ENCODE measurements around the gene LDAH.

The LDAH gene

DNA sequence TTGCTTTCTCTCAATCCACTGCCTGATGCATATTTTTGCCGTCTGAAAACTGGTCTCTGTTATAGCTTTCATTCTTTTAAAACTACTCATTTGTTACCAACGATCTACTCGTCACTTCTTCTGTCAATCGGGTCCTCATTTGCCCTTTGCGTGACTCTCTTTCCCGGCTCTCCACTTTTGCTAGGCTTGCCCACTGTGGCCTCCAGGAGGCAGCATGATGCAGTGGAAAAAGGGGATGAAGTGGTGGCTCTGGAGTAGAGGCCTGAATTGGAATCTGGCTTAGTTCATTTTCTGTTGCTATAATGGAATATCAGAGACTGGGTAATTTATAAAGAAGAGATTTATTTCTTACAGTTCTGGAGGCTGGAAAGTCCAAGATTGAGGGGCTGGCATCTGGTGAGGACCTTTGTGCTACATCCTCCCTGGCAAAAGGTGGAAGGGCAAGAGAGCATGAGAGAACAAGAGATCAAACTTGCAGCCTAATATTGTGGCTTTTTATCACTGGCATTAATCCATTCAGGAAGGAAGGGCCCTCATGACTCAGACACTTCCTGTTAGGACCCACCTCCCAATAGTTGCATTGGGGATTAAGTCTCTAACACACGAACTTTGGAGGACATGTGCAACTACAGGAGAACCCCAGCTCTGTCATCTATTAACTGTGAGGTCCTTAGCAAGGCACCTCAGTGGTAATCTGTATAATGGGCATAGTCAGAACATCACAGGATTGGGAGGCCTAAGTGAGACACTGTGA lies 140.6 kb downstream of the LDAH start:
- peak; percentile 42 for DNase-seq (ENCODE audit: low spot score)

DNA sequence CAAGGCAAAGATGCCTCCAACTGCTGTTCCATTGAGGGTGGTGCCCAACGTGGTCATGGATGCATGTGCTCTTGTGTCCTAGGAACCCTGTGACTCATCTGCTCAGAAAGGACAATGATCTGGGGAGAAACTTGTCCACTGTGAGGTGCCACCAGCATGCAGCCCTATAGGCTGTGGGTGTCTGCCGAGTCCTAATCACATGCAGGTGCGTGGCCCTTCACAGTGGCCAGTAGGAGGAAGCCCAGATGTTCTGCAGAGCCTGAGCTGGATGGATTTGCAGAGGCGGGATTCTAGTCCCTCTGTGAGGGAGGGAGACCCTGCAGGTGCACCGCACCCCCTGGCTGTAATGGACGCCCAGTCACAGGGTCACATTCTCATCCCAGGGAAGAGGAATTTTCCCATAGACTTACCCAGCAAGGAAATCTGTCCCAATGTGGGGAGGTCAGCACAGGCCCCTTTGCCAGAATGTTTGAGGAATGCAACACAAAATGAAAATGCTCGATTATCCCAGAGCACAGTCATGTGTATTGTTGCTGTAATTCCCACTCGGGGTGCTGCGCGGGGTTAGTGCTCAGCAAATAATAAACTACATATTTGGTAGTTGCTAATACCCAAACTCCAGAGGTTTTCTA lies 142.0 kb downstream of the LDAH start:
- no peak for DNase-seq (ENCODE audit: low spot score)

DNA sequence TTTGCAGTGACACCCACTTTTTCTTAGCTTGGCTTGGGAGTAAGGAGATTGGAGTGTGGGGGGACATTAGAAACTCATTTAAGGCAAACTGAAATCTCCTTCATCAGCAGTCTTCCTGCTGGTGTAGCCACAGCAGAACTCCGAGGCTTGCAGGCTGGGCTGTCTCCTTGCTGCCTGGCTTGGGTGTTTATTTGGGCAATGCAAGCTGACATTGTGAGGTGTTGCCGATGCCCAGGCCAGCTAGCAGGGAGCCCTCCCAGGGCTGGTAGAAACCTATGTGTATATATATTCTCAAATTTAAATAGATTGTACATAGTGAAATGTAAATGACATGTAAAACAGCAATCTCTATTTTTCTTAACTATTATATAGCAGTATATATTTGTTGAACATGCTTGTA lies 144.1 kb downstream of the LDAH start:
- no peak for DNase-seq (ENCODE audit: low spot score)

DNA sequence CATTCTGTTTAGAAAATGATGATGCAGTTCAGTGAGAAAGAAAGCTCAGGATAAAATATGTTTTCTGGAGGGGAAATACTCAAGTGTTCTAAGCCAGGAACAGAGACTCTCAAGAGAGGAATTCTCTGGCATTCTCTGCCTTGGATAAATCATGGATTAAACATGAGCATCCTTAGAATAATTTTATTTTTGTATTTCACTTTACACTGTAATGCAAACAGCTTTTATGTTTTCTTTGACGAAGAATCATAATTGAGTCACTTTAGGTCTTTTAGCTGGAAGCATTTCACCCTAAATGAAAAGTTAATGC lies 144.9 kb downstream of the LDAH start:
- DNase-seq (ENCODE audit: low spot score): no peak

DNA sequence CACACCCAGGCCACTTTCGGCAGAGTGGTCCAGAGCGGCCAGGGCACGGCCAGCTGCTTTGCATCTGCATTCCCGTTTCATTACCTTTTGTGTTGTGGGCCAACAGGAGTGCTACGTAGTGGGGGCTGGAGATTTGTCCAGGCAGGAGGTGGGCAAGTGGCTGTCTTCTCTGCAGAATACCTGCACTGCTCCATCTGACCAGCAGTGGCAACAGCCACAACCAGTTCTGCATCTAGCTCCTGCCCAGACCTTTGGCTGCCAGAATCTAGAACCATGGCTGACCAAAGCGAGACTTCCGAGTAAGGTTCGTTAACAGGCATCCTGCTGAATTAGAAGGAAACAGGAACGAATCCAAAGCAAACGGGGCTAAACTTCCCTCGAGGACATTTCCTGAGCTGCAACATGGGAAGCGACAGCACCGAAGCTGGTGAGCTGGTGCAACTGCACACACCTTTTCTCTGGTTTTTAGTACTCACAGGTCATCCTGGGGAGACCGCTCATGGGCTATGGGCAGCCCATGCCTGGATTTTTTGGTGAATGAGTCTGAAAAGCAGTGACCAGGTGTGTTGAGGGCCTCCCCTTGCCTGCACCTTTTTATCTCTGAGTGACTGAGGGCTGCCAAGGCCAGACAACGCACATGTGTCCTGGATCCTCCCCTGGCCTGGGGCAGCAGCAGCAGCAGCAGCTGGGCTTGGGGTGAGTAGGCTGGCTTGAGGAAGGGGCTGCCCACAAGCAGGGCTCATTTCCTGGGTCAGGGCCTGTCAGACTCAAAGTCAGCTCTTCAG lies 145.4 kb downstream of the LDAH start:
- DNase-seq (ENCODE audit: low spot score): peak; percentile 33

DNA sequence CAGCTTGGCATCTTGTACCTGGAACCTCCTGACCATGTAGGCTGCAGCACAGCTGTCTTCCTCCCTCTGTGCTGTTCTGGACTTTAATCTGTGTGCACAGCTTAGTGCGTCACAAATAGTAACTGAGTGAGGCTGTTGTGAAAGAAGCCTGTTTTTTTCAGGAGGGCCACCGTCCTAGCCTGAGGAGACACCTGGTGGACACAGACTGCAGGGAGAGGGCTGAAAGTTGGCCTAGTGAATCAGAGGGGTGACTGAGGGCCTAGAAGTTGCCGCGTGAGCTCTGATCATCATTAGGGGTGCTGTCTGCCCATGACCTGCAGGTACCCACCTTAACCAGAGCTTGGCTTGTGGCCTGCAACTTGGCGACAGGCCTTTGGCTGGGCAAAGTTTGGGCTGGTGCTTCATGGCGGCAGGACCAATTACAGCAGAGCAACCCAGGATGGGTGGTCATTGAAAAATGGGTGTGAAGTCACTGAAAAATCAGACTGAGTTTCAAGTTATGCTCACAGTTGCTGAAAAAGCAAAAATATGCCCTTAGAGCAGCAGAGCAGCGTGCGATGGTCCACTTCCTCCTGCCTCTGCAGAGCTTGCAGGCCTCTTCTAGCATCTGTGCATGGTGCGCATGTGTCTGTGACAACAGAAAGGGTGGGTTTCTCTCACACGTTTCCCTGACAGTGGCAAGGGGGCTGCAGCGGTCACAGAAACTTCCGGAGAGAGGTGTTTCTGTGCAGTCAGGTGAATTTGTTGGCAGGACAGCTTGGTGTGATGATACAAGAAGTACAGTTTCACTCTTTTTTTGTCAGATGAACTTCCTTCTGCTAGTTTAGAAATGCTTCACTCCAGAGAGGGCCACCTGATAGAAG lies 146.3 kb downstream of the LDAH start:
- no peak for DNase-seq (ENCODE audit: low spot score)

DNA sequence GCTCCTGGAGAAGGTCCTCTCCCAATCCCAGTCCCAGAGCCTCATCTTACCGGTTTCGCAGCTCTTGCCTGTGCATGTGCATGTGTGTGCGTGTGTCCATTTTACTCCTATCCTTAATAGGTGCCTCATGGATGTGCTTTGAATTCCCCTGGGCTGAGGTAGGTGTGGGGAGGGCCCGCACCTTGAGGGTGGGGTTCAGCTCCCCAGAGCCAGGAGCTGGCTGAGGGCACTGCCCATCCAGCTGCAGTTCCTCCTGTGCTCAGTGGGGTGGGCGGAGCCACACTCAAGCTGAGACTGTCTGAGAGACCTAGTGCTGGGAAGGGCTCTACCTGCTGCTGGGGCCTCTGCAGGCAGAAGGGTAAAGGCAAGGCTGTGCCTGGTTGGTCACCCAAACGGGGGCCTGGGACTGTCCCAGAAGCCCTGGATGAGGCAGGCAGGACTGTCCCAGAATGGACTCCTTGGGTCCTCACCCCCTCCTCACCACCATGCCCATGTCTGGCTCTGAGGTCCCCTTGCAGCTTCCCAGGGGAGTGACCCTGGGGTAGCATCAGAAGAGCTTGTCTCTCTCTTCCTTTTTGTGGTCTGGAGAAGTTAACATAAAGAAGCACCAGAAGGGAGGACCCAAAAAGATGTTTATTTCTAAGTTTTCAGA lies 147.1 kb downstream of the LDAH start:
- DNase-seq (ENCODE audit: low spot score): peak; percentile 65

DNA sequence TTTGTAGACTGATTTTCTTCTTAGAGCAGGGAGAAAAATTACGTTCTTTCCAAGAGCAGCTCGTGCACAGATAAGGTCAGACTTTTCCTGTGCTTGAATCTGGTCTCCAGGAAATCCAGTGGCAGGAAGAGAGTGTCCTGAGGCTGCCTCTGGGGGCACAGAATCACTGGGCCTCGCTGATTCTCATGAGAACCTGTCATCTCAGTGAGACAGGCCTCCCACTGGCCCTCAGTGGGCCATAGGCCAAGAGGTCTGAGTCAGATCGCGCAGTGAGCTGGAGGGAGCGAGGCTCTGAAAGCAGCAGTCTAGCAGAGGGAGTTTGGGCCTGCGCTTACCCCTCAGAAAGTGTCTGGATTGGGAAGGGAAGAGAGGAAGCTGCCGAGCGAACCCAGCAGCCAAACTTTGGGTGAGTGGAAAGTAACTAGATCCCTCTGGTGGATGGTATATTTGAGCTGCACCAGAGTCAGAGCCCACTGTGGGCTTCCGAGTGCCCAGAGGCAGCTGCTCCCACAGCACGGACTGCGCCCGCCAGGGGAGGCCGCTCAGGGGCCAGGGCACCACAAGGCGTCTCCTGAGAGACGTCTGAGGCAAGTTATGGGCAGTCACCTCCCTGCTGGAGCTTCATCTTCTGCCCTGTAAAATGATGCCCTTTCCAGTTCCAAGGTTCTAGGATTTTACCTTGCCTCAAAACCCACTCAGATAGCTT lies 147.8 kb downstream of the LDAH start:
- no peak for DNase-seq (ENCODE audit: low spot score)

DNA sequence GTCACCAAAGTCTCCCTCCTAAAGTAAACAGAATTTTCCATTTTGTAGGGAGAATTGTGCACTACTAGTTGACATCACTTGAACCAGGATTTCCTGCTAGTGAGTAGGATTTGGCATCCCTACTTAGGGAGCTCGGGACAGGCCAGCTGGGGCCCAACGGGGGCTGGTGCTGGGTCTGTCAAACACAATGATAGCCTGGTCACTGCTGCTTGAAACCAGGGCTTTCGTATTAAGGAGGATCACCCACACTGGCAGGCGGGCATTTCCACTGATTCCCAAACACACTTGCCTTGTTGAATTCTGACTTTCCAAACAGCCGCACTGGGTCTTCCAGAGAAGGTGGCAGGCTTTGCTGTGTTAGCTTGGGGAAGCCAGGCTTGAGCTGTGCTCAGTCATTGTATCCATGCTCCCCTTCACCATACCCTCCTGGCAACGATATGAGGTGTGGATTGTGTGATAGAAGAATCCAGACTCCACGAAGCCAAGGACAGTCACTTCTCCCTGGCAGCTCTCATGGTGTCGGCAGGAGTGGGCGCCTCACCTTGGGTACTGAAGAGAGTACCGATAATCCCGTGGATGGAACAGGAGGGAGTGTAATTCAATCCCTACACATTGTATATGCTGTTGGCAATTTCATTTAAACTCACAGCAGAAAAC lies 148.5 kb downstream of the LDAH start:
- no peak for DNase-seq (ENCODE audit: low spot score)

DNA sequence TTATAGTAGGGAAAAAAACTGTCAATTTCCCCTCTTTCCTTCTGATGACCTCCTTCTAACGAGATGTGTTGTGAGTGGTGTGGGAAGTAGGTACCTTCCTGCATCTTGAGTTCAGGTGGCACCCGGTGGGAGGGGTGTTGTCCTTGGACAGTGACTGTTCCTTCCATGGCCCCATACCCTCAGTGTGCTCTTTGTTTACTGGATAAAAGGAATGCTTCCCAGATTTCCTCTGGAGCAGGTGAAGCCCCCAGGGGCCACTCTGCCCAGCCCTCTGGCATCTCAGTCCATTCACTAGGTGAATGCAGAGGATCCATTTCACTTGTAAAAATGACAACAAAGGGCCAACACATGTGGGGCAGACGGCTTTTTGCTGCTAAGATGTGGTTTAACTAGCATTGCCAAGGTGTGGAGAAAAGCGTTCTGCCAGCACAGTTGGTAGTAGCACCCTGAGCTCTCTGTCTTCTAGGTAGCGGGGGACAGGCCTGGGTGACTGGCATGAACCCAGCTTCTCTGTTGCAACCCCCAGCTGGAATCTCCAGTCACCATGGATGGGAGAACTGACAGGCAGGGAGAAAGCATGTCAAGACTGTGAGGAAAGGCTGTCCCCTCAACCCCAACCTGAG lies 149.1 kb downstream of the LDAH start:
- no peak for DNase-seq (ENCODE audit: low spot score)

DNA sequence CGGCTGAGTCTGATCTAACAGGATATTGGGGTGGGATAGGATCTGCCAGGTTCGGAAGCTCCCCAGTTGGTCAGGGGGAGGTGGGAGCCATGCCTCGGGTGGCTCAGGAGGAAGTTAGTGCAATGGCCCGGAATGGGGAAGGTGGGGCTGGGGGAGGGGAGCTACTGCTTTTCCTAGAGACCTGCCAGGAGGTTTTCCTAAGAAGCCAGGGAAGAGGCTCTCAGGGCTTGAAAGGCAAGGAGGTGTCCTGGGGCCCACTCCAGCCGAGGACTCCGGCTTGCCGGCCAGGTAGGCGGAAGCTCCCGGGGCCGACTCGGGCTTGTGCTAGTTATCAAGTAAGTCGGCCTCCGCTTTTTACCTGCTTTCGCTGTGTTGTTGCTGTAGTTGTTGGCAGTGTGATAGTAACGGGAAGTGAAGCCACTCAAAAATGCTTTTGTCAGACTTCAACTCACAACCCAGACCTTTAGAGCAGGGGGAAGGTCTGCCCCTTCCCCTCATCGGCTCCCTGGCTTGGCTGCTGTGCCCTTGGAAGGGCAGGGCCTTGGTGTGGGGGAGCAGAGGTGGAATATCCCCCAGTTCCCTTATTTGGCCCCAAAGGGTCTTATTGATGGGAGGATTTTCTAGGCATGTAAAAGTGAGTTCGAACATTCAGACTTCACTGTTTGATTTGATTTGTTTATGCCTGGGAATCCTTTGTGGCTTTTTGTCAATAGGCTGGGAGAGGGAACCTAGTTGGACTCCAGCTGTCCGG lies 150.5 kb downstream of the LDAH start:
- DNase-seq (ENCODE audit: low spot score): peak; percentile 66

DNA sequence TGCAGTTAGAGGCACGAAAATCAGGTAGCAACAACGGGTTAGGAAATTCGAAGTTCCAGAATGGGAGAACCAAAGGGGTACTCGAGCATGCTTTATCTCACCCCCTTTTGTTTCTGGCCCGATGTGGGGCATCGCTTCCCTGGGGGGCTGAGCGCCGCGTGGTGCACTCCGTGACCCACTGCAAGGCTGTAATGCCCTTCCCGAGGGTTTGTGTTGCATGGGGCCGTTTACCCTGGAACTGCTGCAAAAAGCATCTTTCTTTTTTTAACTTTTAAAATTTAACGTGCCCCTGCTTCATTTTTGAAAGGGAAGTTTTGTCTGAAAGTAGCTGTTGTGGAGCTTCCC lies 151.2 kb downstream of the LDAH start:
- DNase-seq (ENCODE audit: low spot score): no peak

DNA sequence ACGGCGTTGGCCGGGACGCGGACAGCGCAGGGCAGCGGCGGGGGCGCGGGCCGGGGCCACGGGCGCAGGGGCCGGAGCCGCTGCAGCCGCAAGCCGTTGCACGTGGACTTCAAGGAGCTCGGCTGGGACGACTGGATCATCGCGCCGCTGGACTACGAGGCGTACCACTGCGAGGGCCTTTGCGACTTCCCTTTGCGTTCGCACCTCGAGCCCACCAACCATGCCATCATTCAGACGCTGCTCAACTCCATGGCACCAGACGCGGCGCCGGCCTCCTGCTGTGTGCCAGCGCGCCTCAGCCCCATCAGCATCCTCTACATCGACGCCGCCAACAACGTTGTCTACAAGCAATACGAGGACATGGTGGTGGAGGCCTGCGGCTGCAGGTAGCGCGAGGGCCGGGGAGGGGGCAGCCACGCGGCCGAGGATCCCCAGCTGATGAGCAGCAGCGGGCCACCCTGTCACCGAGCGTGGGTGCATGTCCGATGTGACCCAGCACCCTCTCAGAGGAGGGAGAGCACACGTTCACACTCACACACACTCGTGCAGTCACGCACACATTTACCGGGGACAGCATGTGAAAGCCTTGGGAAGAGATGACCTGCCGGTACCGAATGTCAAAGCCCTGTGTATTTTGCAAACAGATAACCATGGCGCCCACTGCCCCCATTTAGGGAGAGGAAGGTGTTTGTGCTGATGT lies 151.7 kb downstream of the LDAH start:
- no peak for DNase-seq (ENCODE audit: low spot score)

DNA sequence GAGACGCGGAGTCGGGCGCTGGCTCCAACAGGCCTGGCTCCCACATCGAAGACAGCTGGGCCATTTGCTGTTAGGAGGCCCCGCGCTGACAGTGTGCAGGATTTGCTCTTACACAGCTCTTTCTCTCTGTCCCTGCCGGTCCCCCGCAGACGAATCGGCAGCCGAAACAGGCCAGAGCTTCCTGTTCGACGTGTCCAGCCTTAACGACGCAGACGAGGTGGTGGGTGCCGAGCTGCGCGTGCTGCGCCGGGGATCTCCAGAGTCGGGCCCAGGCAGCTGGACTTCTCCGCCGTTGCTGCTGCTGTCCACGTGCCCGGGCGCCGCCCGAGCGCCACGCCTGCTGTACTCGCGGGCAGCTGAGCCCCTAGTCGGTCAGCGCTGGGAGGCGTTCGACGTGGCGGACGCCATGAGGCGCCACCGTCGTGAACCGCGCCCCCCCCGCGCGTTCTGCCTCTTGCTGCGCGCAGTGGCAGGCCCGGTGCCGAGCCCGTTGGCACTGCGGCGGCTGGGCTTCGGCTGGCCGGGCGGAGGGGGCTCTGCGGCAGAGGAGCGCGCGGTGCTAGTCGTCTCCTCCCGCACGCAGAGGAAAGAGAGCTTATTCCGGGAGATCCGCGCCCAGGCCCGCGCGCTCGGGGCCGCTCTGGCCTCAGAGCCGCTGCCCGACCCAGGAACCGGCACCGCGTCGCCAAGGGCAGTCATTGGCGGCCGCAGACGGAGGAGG lies 152.4 kb downstream of the LDAH start:
- no peak for DNase-seq (ENCODE audit: low spot score)

DNA sequence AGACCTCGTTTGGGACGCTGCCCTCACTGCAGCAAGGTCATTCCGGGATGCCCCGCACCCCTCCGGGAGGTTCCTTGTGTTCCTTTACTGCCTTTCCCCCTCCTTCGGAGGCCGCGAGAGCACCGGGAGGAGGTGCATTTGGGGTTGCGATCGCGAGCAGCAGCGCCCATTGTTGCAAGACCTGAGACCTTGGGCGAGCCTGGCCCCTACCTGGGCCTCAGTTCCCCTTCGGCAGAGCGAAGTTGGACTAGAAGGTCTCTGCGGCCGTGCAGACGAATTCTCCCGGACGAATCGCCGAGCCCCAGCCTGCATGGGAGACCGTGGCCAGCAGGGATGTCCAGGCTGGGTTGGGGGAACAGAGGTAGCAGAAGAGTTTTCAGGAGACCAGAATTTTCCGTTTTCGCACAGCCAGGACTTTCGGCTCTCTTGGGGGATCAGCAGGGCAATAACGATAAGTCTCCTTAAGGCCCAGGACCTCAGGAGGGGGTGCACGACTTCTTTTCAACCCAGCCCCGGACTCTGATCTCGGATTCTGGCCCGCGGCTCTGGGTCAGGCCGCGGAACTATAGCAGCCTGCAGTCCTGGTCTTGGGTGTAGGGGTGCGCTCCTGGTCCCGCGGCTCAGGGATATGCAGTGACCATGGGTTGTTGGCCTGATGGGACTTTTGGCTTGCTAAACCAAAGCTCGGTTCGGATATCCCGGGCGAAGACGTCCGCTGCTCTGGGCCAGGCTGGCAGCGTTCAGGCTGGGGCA lies 153.2 kb downstream of the LDAH start:
- no peak for DNase-seq (ENCODE audit: low spot score)

DNA sequence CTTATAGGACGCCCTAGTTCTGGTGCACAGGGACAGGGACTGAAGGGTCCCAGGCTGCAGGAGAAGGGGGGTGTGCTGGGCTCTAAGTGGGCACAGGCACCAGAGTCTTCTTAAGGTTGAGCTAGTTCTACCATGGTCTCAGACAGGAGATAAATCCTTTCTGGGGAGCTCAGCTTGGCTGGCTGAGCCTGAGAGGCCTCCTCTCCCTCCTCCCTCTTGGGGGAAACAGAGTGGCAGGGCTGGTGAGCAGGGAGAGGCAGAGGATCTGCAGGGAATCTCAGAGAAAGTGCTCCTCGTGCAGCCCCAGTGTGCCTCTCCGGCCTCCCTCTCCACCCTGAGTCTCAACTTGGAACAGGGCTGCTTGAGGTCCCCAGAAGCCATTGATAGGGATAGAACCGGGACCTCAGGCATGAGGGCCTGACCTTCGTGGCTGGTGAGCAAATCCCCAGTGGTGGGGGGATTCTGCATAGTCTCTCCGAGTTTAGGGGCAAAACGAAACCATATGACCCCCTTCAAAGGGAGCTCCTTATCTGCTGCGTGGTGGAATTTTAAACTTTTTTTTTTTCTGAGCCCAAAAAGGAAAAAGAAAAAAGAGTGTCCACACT lies 153.9 kb downstream of the LDAH start:
- no peak for DNase-seq (ENCODE audit: low spot score)

DNA sequence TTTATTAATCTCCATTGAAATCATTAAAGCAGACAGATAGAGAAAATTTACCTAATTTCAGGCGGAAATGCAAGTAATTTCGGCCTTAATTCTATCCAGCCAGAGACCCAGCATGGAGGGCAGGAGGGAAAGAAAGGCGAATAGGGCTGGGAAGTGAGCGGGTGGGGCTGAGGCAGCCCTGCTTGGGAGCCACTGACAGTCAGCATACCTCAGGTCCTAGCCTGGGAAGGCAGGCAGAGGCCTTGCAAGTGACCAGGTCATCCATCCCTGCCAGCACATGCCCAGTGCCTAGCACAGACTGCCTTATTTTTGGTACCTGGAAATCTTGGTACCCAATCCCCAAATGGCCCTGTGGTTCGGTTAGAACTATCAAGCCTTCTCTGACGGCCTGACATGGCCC lies 154.4 kb downstream of the LDAH start:
- DNase-seq (ENCODE audit: low spot score): no peak
